ENCODE results near the gene ACP1.
"Not testable (repeated sequence)": the region's sequence is repeated elsewhere in the genome, so short reads cannot be mapped to it uniquely, and the experiment has no call there.

The ACP1 gene

DNA sequence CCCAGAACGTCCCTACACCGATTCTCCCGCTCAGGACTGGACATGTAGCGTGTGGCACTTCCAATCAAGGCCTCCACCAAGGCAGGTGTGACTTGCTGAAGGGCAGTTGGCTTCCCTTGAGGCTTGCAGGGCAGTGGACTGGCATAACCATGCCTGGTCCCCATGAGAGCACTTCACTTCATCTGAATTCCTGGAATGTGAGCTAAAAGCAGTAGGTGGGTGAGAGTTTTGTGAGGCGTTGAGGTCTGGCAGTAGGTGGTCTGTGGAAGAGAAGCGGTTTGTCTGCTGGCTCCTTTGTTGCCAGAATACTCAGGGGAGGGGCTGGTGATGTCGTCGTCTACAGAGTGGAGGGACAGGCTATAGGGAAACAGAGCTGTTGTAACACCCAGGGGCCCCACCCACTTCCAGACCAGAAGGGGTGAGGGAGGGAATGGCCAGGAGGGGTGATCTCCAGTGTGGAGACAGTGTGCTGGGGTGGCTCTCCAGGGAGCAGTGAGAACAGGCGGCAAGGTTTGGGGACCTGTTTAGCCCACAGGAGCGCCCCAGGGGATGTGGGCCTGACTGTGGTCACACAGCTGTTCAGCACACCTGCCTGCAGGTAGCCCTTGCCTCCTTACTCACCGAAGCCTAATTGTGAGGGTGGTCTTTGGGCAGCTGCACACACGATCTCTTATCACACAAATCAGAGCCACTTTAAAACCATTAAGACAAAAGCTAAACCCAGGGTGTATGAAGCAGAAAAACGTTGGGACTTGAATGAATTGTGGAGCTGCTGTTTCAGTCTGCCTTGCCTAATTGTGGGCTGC, 44.6 kb downstream of the ACP1 start:
- no peaks in the 10 kb centered on the region for H3K27me3 ChIP-seq (ENCODE audit: control insufficient read depth, insufficient read depth, low read length)
- no peaks in the 10 kb centered on the region for H3K9me3 ChIP-seq (ENCODE audit: control insufficient read depth, insufficient read depth, low read length)
- peaks cover 4% of the 10 kb centered on the region; the same call in 1 of the 2 replicates for H3K4me1 ChIP-seq (ENCODE audit: control insufficient read depth, insufficient read depth, low read length)
- no CpG with 5 or more reads among the region's 13 CpGs for WGBS (ENCODE audit: insufficient coverage, insufficient read length)
- DNase-seq (ENCODE audit: low read depth, low spot score), result peak; percentile 61
- no peak overlapping the region for H3K27ac ChIP-seq (ENCODE audit: low read length)
- H3K36me3 ChIP-seq (ENCODE audit: control insufficient read depth, insufficient read depth, low read length), result no peaks in the 10 kb centered on the region
- no peak overlapping the region for H3K4me3 ChIP-seq (ENCODE audit: low read length)

DNA sequence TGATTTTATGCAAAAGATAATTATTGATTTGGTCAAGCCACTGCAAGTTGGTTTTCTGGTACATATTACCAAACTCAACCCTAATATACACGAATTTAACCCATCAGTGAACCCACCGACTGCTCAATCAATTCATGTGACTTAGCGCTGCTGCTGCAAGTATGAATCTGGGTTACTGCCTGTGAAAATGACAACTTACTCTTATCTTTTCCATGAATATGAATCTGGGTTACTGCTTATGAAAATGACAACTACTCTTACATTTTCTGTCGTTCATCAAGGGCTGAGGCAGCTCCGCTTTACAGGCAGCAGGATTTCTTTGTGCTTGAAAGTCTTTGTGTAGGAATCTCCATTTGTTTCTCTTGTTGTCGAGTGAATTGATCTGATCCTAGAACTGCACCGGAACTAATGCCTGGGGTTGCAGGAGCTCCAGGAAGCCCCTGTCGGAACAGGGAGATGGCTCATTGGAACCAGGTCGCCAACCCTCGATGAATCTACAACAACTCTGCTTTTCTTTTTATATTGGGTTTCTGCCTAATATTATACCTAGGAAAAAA, 45.3 kb downstream of the ACP1 start:
- H3K27me3 ChIP-seq (ENCODE audit: control insufficient read depth, insufficient read depth, low read length), result no peaks in the 10 kb centered on the region
- no peaks in the 10 kb centered on the region for H3K36me3 ChIP-seq (ENCODE audit: control insufficient read depth, insufficient read depth, low read length)
- no peaks in the 10 kb centered on the region for H3K9me3 ChIP-seq (ENCODE audit: control insufficient read depth, insufficient read depth, low read length)
- DNase-seq (ENCODE audit: low read depth, low spot score), result no peak
- peaks cover 4% of the 10 kb centered on the region; the same call in 1 of the 2 replicates for H3K4me1 ChIP-seq (ENCODE audit: control insufficient read depth, insufficient read depth, low read length)
- no peak overlapping the region for H3K4me3 ChIP-seq (ENCODE audit: low read length)
- WGBS (ENCODE audit: insufficient coverage, insufficient read length), result no CpG with 5 or more reads among the region's 10 CpGs
- no peak overlapping the region for H3K27ac ChIP-seq (ENCODE audit: low read length)

DNA sequence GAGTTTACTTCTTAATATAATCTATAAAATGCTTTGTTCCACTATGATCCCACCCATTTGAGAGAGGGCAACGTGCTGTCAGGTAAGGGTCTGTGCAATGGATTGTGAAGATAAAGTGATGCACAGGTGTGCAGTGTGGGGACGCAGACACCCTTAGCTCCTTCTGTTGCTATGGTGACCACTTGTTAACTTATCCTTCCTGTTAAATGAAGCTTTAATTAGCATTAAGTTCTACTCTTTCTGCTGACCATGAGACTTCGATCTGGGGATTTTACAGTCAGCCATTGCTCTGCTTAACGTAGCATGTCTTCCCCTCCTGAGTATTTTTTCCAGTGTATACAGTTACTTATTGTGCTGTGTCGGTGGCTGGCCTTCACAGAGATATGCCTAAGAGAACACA, 46.2 kb downstream of the ACP1 start:
- no CpG with 5 or more reads among the region's 5 CpGs for WGBS (ENCODE audit: insufficient coverage, insufficient read length)
- no peaks in the 10 kb centered on the region for H3K9me3 ChIP-seq (ENCODE audit: control insufficient read depth, insufficient read depth, low read length)
- no peak overlapping the region for H3K27ac ChIP-seq (ENCODE audit: low read length)
- no peaks in the 10 kb centered on the region for H3K27me3 ChIP-seq (ENCODE audit: control insufficient read depth, insufficient read depth, low read length)
- no peak for DNase-seq (ENCODE audit: low read depth, low spot score)
- H3K36me3 ChIP-seq (ENCODE audit: control insufficient read depth, insufficient read depth, low read length), result no peaks in the 10 kb centered on the region
- H3K4me1 ChIP-seq (ENCODE audit: control insufficient read depth, insufficient read depth, low read length), result peaks cover 4% of the 10 kb centered on the region; the same call in 1 of the 2 replicates
- no peak overlapping the region for H3K4me3 ChIP-seq (ENCODE audit: low read length)

DNA sequence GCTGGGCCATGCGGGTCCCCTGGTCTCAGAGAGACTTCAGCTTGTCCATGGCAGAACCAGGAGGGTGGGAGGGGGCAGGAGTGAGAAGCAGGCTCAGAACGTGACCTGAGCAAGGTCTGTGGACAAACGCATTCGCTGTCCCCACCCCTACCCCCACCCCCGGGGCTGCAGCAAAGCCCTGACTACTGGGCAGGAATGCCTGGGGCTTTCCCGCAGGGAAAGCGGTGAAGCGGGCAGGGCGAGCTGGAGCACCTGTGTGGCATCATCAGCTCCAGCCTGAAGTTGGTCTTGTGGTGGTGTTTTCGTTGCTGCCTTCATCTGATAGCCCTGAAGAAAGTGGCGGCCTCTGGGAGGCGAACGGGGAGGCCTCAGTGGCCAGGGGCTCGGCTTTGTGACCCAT, 49.2 kb downstream of the ACP1 start:
- WGBS (ENCODE audit: insufficient coverage, insufficient read length), result no CpG with 5 or more reads among the region's 14 CpGs
- no peak for DNase-seq (ENCODE audit: low read depth, low spot score)

DNA sequence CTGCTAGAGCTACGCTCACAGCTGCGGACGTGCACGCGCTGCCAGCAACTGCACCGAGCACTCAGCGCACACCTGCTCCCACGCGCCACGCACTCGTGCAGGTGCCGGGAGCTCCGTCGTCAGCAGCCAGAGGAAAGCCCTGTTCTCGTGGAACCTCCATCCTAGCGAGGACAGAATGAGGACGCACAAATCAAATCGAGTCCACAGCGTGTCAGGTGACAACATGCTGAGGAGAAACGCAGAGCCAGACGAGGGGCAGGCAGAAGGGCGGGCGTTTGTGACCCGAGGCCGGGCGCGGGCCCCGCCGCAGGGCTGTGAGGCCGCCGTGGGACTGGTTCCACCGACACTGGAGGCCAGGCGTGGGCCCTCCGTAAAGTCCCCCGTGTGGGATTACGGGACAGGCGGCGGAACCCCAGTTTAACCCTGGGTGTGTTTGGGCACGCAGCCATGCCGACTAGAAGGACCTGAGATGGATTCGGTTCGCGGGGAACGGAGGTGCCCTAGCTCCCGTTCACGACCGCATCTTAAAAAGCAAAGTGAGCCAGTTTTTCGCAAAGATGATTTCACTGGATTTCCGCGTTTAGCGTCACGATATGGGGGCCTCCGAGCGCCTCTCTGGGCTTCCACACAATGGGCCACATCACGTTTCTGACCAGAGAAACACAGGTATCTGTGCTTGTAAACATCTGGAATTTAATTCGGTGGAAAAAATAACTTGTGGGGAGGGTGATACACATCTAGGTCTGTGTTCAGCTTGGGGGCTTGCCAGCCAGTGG, 50.0 kb downstream of the ACP1 start:
- no peak for DNase-seq (ENCODE audit: low read depth, low spot score)
- no peak overlapping the region for H3K27ac ChIP-seq (ENCODE audit: low read length)
- no peaks in the 10 kb centered on the region for H3K36me3 ChIP-seq (ENCODE audit: control insufficient read depth, insufficient read depth, low read length)
- H3K9me3 ChIP-seq (ENCODE audit: control insufficient read depth, insufficient read depth, low read length), result no peaks in the 10 kb centered on the region
- no peaks in the 10 kb centered on the region for H3K27me3 ChIP-seq (ENCODE audit: control insufficient read depth, insufficient read depth, low read length)
- no peaks in the 10 kb centered on the region; the same call in 1 of the 2 replicates for H3K4me1 ChIP-seq (ENCODE audit: control insufficient read depth, insufficient read depth, low read length)
- WGBS (ENCODE audit: insufficient coverage, insufficient read length), result no CpG with 5 or more reads among the region's 56 CpGs
- no peak overlapping the region for H3K4me3 ChIP-seq (ENCODE audit: low read length)

More for the DNA sequence above, 49.2 kb downstream of the ACP1 start:
- Histone ChIP-seq H3K9me3 (ENCODE audit: control insufficient read depth, insufficient read depth, low read length) (no peaks in the 10 kb centered on the region), H3K27me3 (ENCODE audit: control insufficient read depth, insufficient read depth, low read length) (no peaks in the 10 kb centered on the region), H3K4me3 (ENCODE audit: low read length) (no peak overlapping the region), H3K4me1 (ENCODE audit: control insufficient read depth, insufficient read depth, low read length) (peaks cover 3% of the 10 kb centered on the region; the same call in 1 of the 2 replicates), H3K27ac (ENCODE audit: low read length) (no peak overlapping the region), H3K36me3 (ENCODE audit: control insufficient read depth, insufficient read depth, low read length) (no peaks in the 10 kb centered on the region)

DNA sequence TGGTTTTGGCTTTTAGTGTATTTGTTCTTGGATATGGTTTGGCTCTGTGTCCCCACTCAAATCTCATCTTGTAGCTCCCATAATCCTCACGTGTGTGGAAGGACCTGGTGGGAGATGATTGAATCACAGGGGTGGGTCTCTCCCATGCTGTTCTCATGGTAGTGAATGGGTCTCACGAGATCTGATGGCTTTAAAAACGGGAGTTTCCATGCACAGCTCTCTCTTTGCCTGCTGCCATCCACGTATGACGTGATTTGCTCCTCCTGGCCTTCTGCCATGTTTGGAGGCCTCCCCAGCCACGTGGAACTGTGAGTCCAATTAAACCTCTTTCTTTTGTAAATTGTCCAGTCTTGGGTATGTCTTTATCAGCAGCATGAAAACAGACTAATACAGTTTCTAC, 51.2 kb downstream of the ACP1 start:
- not testable (repeated sequence) for H3K27ac ChIP-seq (ENCODE audit: low read length); DNase-seq (ENCODE audit: low read depth, low spot score); H3K9me3 ChIP-seq (ENCODE audit: control insufficient read depth, insufficient read depth, low read length); H3K36me3 ChIP-seq (ENCODE audit: control insufficient read depth, insufficient read depth, low read length); H3K4me1 ChIP-seq (ENCODE audit: control insufficient read depth, insufficient read depth, low read length); H3K4me3 ChIP-seq (ENCODE audit: low read length); H3K27me3 ChIP-seq (ENCODE audit: control insufficient read depth, insufficient read depth, low read length)
- no CpG with 5 or more reads among the region's 6 CpGs for WGBS (ENCODE audit: insufficient coverage, insufficient read length)

DNA sequence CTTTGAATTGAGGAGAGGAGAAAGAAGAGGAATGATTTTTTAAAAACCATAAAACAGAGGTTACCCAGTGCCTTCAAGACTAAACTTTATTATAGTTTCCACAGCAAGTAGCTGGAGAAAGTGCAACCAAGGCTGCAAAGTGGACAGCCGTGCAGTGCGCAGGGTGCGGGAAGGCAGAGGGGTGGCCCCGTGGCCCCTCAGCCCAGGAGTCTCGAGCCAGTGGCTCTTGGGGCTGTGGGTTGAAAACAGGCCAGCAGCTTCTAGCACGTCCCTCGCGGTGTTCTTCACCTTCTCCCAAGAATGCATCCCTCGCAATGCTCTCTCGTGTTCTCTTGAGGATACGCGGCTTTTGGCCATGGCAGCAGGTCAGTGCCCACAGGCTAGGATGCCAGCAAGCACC, 51.6 kb downstream of the ACP1 start:
- Histone ChIP-seq H3K4me1 (ENCODE audit: control insufficient read depth, insufficient read depth, low read length) (no peaks in the 10 kb centered on the region), H3K4me3 (ENCODE audit: low read length) (no peak overlapping the region), H3K27me3 (ENCODE audit: control insufficient read depth, insufficient read depth, low read length) (no peaks in the 10 kb centered on the region), H3K27ac (ENCODE audit: low read length) (no peak overlapping the region), H3K9me3 (ENCODE audit: control insufficient read depth, insufficient read depth, low read length) (no peaks in the 10 kb centered on the region), H3K36me3 (ENCODE audit: control insufficient read depth, insufficient read depth, low read length) (no peaks in the 10 kb centered on the region)
- no CpG with 5 or more reads among the region's 12 CpGs for WGBS (ENCODE audit: insufficient coverage, insufficient read length)
- no peak for DNase-seq (ENCODE audit: low read depth, low spot score)

DNA sequence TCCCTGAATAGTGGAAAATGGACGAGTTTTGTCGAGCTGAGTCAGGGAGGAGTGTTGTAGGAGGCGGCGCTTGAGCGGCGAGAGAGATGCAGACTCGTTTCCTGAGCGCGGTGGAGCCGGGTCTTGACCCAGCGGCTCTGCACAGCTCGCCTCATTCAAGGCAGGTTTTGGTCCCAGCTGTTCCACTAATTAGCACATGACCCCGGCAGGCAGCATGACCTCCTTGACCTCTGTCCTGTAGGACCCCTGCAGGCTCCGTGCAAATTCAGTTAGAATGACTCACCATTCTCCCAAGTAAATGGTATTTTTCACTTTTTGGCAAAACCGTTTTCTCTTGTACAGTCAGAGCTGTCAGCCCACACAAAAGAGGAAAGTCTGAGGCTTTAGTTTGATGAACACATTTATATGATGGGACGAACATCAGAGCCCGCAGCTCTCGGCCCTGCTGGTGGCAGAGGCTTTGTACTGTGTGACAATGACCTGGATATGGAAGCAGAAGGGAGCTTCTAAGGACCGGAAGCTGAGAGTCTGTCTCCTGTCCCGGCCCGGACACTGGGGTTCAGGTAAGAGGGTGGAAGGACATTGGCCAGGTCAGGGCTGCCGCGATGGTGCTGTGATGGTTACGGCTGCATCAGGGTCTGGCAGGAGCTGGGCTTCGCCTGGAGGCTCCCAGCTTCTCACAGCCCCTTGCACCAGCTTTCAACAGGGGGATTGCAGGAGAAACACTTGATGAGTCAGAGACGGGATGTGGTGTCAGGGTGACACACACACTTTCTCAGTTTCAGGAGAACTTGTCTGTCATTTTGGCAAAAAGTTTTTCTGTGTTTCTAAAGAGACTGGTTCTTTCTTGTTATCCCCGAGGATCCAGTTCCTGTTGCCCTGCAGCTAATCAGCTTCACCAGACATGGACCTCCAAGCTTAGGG, 53.0 kb downstream of the ACP1 start:
- H3K4me3 ChIP-seq (ENCODE audit: low read length), result no peak overlapping the region
- H3K27me3 ChIP-seq (ENCODE audit: control insufficient read depth, insufficient read depth, low read length), result no peaks in the 10 kb centered on the region
- H3K27ac ChIP-seq (ENCODE audit: low read length), result no peak overlapping the region
- H3K9me3 ChIP-seq (ENCODE audit: control insufficient read depth, insufficient read depth, low read length), result no peaks in the 10 kb centered on the region
- H3K36me3 ChIP-seq (ENCODE audit: control insufficient read depth, insufficient read depth, low read length), result no peaks in the 10 kb centered on the region
- DNase-seq (ENCODE audit: low read depth, low spot score), result no peak
- H3K4me1 ChIP-seq (ENCODE audit: control insufficient read depth, insufficient read depth, low read length), result no peaks in the 10 kb centered on the region
- WGBS (ENCODE audit: insufficient coverage, insufficient read length), result no CpG with 5 or more reads among the region's 27 CpGs

DNA sequence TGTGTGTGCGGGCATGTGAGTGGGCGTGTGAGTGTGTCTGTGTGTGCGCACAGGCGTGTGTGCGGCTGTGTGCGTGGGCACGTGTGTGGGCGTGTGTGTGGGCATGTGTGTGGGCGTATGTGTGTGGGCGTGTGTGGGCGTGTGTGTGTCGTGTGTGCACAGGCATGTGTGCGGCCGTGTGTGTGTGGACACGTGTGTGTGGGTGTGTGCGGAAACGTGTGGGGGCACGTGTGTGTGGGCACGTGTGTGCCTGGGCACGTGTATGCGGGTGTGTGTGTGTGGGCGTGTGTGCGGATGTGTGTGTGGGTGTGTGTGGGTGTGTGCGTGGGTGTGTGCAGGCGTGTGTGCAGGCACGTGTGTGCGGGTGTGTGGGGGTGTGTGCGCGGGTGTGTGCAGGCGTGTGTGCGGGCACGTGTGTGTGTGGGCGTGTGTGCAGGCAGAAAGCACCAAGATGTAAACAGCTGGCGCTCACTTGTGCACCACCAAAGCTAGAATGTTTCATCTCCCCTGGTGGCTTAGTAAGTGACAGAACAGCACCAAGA, 54.4 kb downstream of the ACP1 start:
- Histone ChIP-seq H3K36me3 (ENCODE audit: control insufficient read depth, insufficient read depth, low read length) (no peaks in the 10 kb centered on the region), H3K9me3 (ENCODE audit: control insufficient read depth, insufficient read depth, low read length) (no peaks in the 10 kb centered on the region)
- WGBS (ENCODE audit: insufficient coverage, insufficient read length), result 100% methylated on average over 10 of the region's 34 CpGs

More for the DNA sequence above, 54.4 kb downstream of the ACP1 start:
- Histone ChIP-seq H3K4me3 (ENCODE audit: low read length) (no peak overlapping the region), H3K27ac (ENCODE audit: low read length) (no peak overlapping the region), H3K27me3 (ENCODE audit: control insufficient read depth, insufficient read depth, low read length) (no peaks in the 10 kb centered on the region), H3K4me1 (ENCODE audit: control insufficient read depth, insufficient read depth, low read length) (no peaks in the 10 kb centered on the region)
- no peak for DNase-seq (ENCODE audit: low read depth, low spot score)

Data from iPS DF 6.9 (cell line).